Measurements from ENCODE around the gene FAM228A.

GRCh38 chr2:24203029-24203786, 28.4 kb downstream of the FAM228A start:
- TF ChIP-seq CTCF (conservative IDR thresholded peaks at IDR 0.05; ENCODE audit: low read length), result no peak
- no peak for TF ChIP-seq EZH2phosphoT487 (IDR thresholded peaks at IDR 0.05; ENCODE audit: borderline replicate concordance)

All from Loucy (cell line).